Panc1 (cell line): ENCODE measurements around the gene PPIA. TPM values are rescaled to one million over a fixed set of nuclear protein-coding genes. Genes with fewer than 3 reads are reported as not detected.

Experiments
- ATAC-seq: fragments of 200-7000 bp; cut with Tn5 transposase; 2 replicates; pipeline ENCODE4 v1.9.1; 2020; ENCODE audit warnings: mild to moderate bottlenecking, moderate library complexity
- BruUV-seq: library from RNA; stranded (reverse); fragments of 400-500 nt; replicated peaks from 2 replicates; lab custom pipeline; 2021; lab: Mats Ljungman, UMichigan
- CTCF ChIA-PET: fragments of 300-600 bp; sonication (Branson Sonifier 250); formaldehyde crosslinking; loops from one replicate; lab custom pipeline; 2022; ENCODE audit warnings: antibody characterized with exemption; lab: Charles Lee
- POLR2A ChIA-PET: fragments of 300-600 bp; sonication (Branson Sonifier 250); formaldehyde crosslinking; loops from one replicate; lab custom pipeline; 2022; ENCODE audit warnings: antibody characterized with exemption; lab: Charles Lee
- DNase-seq: peaks from one replicate; pipeline ENCODE4 v3.0.0-alpha.2; 2010; ENCODE audit warnings: low read depth, low spot score
- H3K27ac ChIP-seq: 2 replicates; pipeline ENCODE4 v1.5.1; 2011; ENCODE audit warnings: mild to moderate bottlenecking, low read length, inconsistent platforms
- H3K27me3 ChIP-seq: fragments of 200-500 bp; sonication (Bioruptor generic); 2 replicates; pipeline ENCODE4 v1.6.0; 2014; ENCODE audit warnings: low read length, inconsistent platforms; ENCODE audit not compliant: control insufficient read depth, insufficient read depth
- H3K36me3 ChIP-seq: fragments of 200-500 bp; sonication (Bioruptor generic); 2 replicates; pipeline ENCODE4 v1.5.1; 2014; ENCODE audit warnings: inconsistent platforms, mild to moderate bottlenecking, low read length, moderate library complexity; ENCODE audit not compliant: control insufficient read depth, insufficient read depth
- H3K4me1 ChIP-seq: 2 replicates; pipeline ENCODE4 v1.5.1; 2011; ENCODE audit warnings: inconsistent platforms, mild to moderate bottlenecking, low read length, moderate library complexity; ENCODE audit not compliant: control insufficient read depth, insufficient read depth
- H3K4me3 ChIP-seq, 2 experiments: 2 replicates each; pipeline ENCODE4 v1.5.1; 2011 to 2012; ENCODE audit warnings: low read depth in 2 of 2, low read length in 2 of 2, mild to moderate bottlenecking in 2 of 2, inconsistent platforms in 1 of 2, moderate library complexity in 1 of 2
- H3K9me3 ChIP-seq: fragments of 200-500 bp; sonication (Bioruptor generic); 2 replicates; pipeline ENCODE4 v1.5.1; 2014; ENCODE audit warnings: low read depth, mild to moderate bottlenecking, inconsistent platforms, low read length, moderate library complexity; ENCODE audit not compliant: control insufficient read depth, insufficient read depth
- CTCF ChIP-seq: fragments of 450-650 bp; IDR thresholded peaks from 2 replicates; pipeline ENCODE4 v1.5.1; 2017; ENCODE audit warnings: mild to moderate bottlenecking
- POLR2AphosphoS5 ChIP-seq: IDR thresholded peaks from 2 replicates; pipeline ENCODE4 v1.6.1; 2012; ENCODE audit warnings: mild to moderate bottlenecking, low read depth, low read length, moderate library complexity
- SIN3A ChIP-seq: IDR thresholded peaks from 2 replicates; pipeline ENCODE4 v1.6.1; 2012; ENCODE audit warnings: low read depth, mild to moderate bottlenecking, low read length, moderate library complexity, borderline replicate concordance; ENCODE audit not compliant: insufficient read depth
- TCF7L2 ChIP-seq: IDR thresholded peaks from 2 replicates; pipeline ENCODE4 v1.6.1; 2011; ENCODE audit warnings: mild to moderate bottlenecking, low read depth, low read length, inconsistent platforms
- in situ Hi-C: cut with HindIII; loops from 2 replicates; pipeline ENCODE4 v1.10.0; 2016; ENCODE audit warnings: low sequenced_read_pairs, low pct_unique_long_range_greater_than_20kb
- intact Hi-C: fragments of 100-400 bp; cut with micrococcal nuclease; formaldehyde crosslinking; loops from one replicate; pipeline ENCODE4 v1.10.0; 2022; ENCODE audit not compliant: unreplicated experiment
- total RNA-seq: library from RNA; stranded (reverse); gene quantifications from one replicate; pipeline ENCODE4 v1.2.1, GENCODE V29; 2021; ENCODE audit not compliant: unreplicated experiment
- TF ChIP-seq, protein P1 (sequence below), 2 experiments: IDR thresholded peaks; 2 replicates each; pipeline ENCODE4 v1.6.1; 2011 to 2012; ENCODE audit warnings: low read depth in 2 of 2, control low read depth in 1 of 2, low read length in 1 of 2, mild to moderate bottlenecking in 1 of 2, moderate library complexity in 1 of 2; ENCODE audit not compliant: insufficient read depth in 1 of 2

Gene PPIA
- total RNA-seq, 1 experiment from 2014 or later: 3,706 TPM

DNA sequence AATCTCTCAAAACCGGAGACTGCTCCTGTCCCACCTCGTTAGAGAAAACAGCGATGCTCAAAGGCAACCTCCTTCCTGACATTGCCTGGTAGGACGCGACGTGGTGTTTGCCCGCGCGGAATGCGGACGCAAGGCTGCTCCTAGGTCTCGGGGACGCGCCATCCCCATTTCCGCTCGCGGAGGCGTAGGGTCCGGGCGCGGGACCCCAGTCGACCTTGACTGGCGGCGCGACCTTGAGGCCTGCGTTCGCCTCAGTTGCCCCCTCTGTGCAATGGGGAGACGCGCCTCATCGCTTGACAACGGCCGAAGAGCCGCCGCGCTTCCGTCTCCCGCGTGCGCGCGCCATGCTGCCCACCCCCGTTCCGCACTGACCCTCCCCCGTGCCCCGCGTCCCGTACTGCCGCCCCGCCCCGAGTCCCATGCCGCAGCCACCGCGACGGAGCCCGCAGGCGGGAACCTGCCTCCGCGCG is 412 bp upstream of the PPIA start:
- DNase-seq (no peak), ATAC-seq (peak; percentile 60)
- Histone ChIP-seq H3K27ac (peak overlapping the region; percentile 94), H3K4me3 (peak overlapping the region; percentile 82 to 97), H3K4me1 (peaks cover 24% of the 10 kb centered on the region), H3K36me3 (peaks cover 22% of the 10 kb centered on the region), H3K27me3 (no peaks in the 10 kb centered on the region), H3K9me3 (no peaks in the 10 kb centered on the region)
- TF ChIP-seq, protein P1, sequence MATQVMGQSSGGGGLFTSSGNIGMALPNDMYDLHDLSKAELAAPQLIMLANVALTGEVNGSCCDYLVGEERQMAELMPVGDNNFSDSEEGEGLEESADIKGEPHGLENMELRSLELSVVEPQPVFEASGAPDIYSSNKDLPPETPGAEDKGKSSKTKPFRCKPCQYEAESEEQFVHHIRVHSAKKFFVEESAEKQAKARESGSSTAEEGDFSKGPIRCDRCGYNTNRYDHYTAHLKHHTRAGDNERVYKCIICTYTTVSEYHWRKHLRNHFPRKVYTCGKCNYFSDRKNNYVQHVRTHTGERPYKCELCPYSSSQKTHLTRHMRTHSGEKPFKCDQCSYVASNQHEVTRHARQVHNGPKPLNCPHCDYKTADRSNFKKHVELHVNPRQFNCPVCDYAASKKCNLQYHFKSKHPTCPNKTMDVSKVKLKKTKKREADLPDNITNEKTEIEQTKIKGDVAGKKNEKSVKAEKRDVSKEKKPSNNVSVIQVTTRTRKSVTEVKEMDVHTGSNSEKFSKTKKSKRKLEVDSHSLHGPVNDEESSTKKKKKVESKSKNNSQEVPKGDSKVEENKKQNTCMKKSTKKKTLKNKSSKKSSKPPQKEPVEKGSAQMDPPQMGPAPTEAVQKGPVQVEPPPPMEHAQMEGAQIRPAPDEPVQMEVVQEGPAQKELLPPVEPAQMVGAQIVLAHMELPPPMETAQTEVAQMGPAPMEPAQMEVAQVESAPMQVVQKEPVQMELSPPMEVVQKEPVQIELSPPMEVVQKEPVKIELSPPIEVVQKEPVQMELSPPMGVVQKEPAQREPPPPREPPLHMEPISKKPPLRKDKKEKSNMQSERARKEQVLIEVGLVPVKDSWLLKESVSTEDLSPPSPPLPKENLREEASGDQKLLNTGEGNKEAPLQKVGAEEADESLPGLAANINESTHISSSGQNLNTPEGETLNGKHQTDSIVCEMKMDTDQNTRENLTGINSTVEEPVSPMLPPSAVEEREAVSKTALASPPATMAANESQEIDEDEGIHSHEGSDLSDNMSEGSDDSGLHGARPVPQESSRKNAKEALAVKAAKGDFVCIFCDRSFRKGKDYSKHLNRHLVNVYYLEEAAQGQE (IDR thresholded peaks at IDR 0.05; ENCODE audit: insufficient read depth in 1 of 2, low read depth in 2 of 2, low read length in 1 of 2): 0 out of 4 replicates have a peak, but pooled peaks have one; percentile 4 to 41
- no peak for TF ChIP-seq CTCF
- peak; percentile 91; the same call in 1 of the 2 replicates for TF ChIP-seq SIN3A
- BruUV-seq: no TSS peak
- ChIA-PET POLR2A (no interaction called here), CTCF (no interaction called here)
- in situ Hi-C loops (no loop called here), intact Hi-C loops (loop anchor here (5.0 kb wide), 1 partner anchor 209 kb away; no protein-coding TSS in a partner anchor)

DNA sequence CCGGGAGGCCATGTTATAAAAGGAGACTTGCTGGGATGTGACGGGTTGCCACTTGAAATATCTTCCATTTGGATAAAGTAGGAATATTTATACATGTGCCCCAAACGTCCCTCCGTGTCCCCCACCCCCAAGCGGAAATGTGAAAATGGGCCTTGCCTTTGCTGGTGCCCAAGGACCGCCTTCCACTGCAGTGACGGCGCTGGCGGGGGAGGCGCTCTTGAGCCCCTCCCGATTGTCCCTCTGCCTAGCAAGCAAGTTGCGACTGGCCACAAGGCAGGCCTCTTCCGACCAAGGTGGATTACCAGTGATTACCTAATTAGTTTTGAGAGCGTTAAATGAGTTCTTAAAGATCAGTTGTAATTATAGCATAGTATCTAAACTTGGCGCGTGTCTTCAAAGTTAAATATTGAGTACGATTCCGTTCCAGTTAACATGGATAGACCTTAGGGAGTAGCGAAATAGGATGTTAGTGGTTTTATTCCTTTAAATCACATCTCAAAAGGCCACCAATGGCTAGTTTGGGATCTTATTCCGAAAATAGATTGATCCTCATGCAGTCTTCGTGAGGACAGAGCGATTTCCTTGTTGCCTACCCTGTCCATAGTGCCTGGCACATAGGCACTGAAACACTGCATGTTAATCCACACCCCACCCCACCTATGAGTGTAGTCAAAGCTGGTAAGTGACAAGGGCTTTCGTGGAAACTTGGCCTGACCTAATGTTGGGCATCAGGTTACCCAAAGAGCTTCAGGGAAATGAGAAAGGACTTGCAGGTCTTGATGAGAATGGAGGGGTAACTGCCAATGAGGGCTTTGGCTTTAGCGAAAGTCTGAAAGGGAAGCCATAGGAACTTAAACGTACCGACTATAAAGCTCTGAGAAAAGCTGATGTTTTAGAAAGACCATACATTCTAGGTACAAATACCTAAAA is 1.1 kb downstream of the PPIA start:
- Histone ChIP-seq H3K9me3 (no peaks in the 10 kb centered on the region), H3K27me3 (no peaks in the 10 kb centered on the region), H3K36me3 (peaks cover 34% of the 10 kb centered on the region), H3K4me1 (peaks cover 29% of the 10 kb centered on the region), H3K4me3 (peak overlapping the region; percentile 82 to 97), H3K27ac (peak overlapping the region; percentile 97)
- peak; percentile 69 for DNase-seq
- in situ Hi-C loops: no loop called here
- POLR2A ChIA-PET: interaction anchor here (0.6 to 1.1 kb wide), 8 partner anchors 8 to 374 kb away, joined by 3 to 21 read pairs (median 6); no protein-coding TSS in a partner anchor
- intact Hi-C loops: loop anchor here (5.0 kb wide), 1 partner anchor 210 kb away; no protein-coding TSS in a partner anchor
- ATAC-seq: peak; percentile 74
- BruUV-seq: TSS peak; percentile 72
- CTCF ChIA-PET: interaction anchor here (0.5 kb wide), 1 partner anchor 50 kb away, joined by 5 read pairs; no protein-coding TSS in a partner anchor
- TF ChIP-seq POLR2AphosphoS5 (peak; percentile 71; the same call in 1 of the 2 replicates), TCF7L2 (0 out of 2 replicates have a peak, but pooled peaks have one; percentile 17), CTCF (no peak; the same call in 1 of the 2 replicates), SIN3A (0 out of 2 replicates have a peak, but pooled peaks have one; percentile 44)
- TF ChIP-seq, protein P1 (IDR thresholded peaks at IDR 0.05; ENCODE audit: insufficient read depth in 1 of 2, low read depth in 2 of 2, low read length in 1 of 2): no peak
